HL-60/S4 (cell line): ENCODE measurements around the gene RNF19B.

Experiments
- in situ Hi-C: fragments of 300-500 bp; cut with MboI; formaldehyde crosslinking; loops from 2 replicates; pipeline ENCODE4 v1.14.3; 2022; ENCODE audit warnings: low sequenced_read_pairs

RNF19B gene

GRCh38 chr1:32971156-32971555 lies 6.5 kb upstream of the RNF19B start:
- in situ Hi-C loops, result no loop called here

- in situ Hi-C loops, result no loop called here
These were observed 5.0 kb upstream of the RNF19B start for GRCh38 chr1:32969566-32969965.

GRCh38 chr1:32967888-32968568 lies 3.4 kb upstream of the RNF19B start:
- in situ Hi-C loops, result no loop called here

GRCh38 chr1:32966900-32967299 lies 2.3 kb upstream of the RNF19B start:
- in situ Hi-C loops, result no loop called here

GRCh38 chr1:32965251-32965747 lies 690 bp upstream of the RNF19B start:
- in situ Hi-C loops, result no loop called here

- in situ Hi-C loops, result no loop called here
These were observed 706 bp downstream of the RNF19B start for GRCh38 chr1:32963746-32964460.

- in situ Hi-C loops, result no loop called here
These were observed 2.2 kb downstream of the RNF19B start for GRCh38 chr1:32962248-32962896.

GRCh38 chr1:32960819-32961355 lies 3.7 kb downstream of the RNF19B start:
- in situ Hi-C loops, result no loop called here

GRCh38 chr1:32960342-32960741 lies 4.3 kb downstream of the RNF19B start:
- in situ Hi-C loops, result no loop called here

- in situ Hi-C loops, result no loop called here
These were observed 5.8 kb downstream of the RNF19B start for GRCh38 chr1:32958827-32959226.

- in situ Hi-C loops, result no loop called here
These were observed 7.6 kb downstream of the RNF19B start for GRCh38 chr1:32957017-32957416.

- in situ Hi-C loops, result no loop called here
These were observed 10.4 kb downstream of the RNF19B start for GRCh38 chr1:32954168-32954567.

GRCh38 chr1:32953495-32953894 lies 11.1 kb downstream of the RNF19B start:
- in situ Hi-C loops, result no loop called here

GRCh38 chr1:32949519-32949918 lies 15.1 kb downstream of the RNF19B start:
- in situ Hi-C loops, result no loop called here

GRCh38 chr1:32948905-32949304 lies 15.7 kb downstream of the RNF19B start:
- in situ Hi-C loops, result no loop called here

GRCh38 chr1:32948390-32948722 lies 16.3 kb downstream of the RNF19B start:
- in situ Hi-C loops, result no loop called here

- in situ Hi-C loops, result no loop called here
These were observed 16.8 kb downstream of the RNF19B start for GRCh38 chr1:32947669-32948389.

- in situ Hi-C loops, result no loop called here
These were observed 18.2 kb downstream of the RNF19B start for GRCh38 chr1:32946413-32946812.

GRCh38 chr1:32944180-32944579 lies 20.4 kb downstream of the RNF19B start:
- in situ Hi-C loops, result no loop called here

GRCh38 chr1:32939655-32940371 lies 24.8 kb downstream of the RNF19B start:
- in situ Hi-C loops, result loop anchor here (5.0 to 10.0 kb wide), 2 partner anchors 72 to 145 kb away; partner anchors contain the start of gene AZIN2
